HG03575 (cell line): ENCODE data around the gene SAMHD1.
"Not testable (repeated sequence)": the region's sequence is repeated elsewhere in the genome, so short reads cannot be mapped to it uniquely, and the experiment has no call there.

ENCODE experiments used
- ATAC-seq: cut with Tn5 transposase; IDR thresholded peaks from one replicate; pipeline ENCODE4 v1.9.1; 2021; ENCODE audit not compliant: unreplicated experiment, insufficient number of reproducible peaks, low FRiP score; ENCODE audit errors: extremely low read depth

Gene SAMHD1

GRCh38 chr20:36881888-36882287 lies 69.6 kb downstream of the SAMHD1 start:
- no peak for ATAC-seq

DNA sequence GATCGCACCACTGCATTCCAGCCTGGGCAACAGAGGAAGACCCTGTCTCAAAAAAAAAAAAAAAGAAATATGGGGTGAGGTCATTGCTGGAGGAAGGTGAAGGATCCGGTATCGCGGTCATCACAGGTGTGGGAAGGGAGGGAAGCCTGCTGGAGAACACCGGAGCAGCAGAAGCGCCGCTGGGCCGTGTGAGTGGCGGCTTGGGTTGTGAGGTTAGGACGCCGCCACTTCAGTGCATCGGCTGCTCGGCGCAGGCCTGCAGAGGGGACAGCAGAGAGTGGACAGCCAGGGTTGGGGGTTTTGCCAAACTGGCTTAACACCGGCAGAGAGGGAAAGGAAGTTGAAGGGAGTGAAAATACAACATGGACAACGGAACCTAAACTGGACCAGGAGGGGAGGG lies 70.2 kb downstream of the SAMHD1 start:
- no peak for ATAC-seq

GRCh38 chr20:36880741-36881250 lies 70.7 kb downstream of the SAMHD1 start:
- ATAC-seq: no peak

GRCh38 chr20:36878941-36879340 lies 72.6 kb downstream of the SAMHD1 start:
- ATAC-seq: no peak

DNA sequence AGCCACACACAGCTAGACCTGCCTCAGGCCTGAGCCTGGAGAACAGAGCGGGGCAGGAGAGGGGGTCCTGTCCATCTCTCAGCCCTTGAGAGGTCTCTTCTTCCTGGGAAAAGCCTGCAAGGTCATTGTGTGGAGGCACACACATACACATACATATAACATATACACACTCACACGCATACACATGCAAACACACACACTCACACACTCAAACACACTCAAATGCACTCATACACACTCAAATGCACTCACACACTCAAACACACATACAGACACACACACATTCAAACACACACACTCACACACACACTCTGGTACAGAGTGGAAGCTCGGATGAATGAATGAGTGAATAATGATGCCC lies 75.1 kb downstream of the SAMHD1 start:
- ATAC-seq: no peak

- no peak for ATAC-seq
Measured at GRCh38 chr20:36875702-36876472, 75.6 kb downstream of the SAMHD1 start, which contains the start of gene TLDC2. Gene TLDC2, plus strand, starts transcription at chr20:36876138. Its CDS starts 37 bp downstream, at chr20:36876175.

- ATAC-seq: not testable (repeated sequence)
Measured at GRCh38 chr20:36875093-36875492, 76.4 kb downstream of the SAMHD1 start.

DNA sequence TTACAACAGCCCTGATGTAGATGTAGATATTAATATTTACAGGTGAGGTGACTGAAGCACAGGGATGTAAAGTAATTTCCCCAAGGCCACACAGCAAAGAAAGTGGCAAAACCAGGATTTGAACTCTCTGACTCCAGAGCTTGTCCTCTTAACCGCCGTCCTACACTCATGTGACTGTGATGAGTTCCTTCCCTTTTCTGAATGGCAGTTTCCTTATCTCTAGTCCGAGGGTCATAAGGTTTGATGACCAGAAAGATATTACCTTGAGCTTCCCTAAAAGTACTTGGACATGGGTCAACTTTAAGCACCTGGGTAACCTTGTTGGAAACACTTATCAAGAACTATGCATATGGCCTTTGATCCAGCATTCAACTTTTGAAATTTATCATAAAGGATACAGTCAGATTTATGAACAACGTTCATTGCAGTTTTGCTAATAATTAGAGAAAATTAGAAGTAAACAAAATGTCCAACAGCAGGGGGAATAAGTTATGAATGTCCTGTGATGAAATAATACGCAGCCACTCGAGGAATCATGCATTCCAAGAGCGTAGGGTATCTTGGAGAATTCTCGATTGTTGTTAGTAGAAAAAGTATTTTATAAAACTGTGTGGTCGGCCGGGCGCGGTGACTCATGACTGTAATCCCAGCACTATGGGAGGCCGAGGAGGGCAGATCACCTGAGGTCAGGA lies 77.9 kb downstream of the SAMHD1 start:
- ATAC-seq: no peak

GRCh38 chr20:36872852-36873251 lies 78.7 kb downstream of the SAMHD1 start:
- ATAC-seq: no peak

DNA sequence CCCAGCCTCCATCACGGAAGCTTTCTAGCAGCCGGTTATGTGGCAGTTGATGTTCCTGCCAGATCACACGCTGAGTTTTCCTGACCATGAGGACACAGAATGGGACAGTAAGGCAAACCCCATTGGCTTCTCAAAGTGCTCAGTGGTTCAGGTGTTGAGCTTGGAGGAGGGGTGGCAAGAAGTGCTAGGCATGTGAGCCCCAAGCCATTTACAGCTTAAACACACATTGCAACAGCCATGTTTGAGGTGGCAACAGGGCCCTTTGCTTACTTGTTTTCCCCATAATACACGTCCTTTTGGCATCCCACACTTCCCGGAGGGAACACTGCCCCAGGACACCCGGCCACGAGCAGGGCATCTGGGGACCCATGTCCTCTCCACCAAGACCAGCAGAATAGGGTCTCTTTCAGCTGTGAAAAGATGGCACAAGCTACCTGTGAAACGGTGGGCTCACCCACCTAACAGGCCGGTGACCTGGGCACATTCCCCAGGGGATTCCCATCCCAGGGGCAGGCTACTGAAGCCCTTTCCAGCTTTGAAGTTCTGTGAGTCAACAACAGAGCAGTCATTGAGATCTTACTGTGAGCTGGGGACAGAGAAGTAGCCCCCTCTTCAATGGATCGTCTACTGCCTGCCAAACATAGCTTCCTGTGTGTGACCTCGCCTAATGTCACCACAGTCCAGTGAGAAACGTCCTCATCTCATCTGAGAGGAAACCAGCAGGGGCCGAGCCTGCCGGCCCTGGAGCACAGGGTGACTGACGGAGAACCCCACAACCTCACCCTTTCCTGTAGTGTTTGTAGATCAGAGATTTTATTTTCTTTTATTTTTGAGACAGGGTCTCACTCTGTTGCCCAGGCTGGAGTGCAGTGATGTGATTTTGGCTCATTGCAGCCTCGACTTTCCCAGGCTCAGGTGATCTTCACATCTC lies 79.6 kb downstream of the SAMHD1 start:
- ATAC-seq: no peak

GRCh38 chr20:36866681-36867495 lies 84.6 kb downstream of the SAMHD1 start:
- ATAC-seq: no peak

DNA sequence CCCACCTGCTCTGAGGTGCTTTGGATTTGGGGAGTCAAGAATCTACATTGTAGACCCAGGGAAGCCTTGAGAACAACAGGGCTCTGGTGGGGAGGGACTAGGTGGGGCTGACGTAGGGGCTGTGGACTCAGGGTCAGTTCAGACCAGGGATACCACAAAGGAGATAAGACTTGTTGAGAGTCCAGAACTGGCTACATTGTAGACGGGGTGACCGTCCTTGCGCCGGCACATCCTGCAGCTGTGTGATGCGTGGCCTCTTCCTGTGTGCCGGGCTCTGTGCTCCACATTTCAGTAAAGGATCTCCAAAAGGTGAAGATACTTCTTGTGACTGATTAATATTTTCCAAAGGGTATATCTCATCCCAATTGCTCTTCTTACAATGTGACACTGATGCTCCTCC lies 85.3 kb downstream of the SAMHD1 start:
- no peak for ATAC-seq

DNA sequence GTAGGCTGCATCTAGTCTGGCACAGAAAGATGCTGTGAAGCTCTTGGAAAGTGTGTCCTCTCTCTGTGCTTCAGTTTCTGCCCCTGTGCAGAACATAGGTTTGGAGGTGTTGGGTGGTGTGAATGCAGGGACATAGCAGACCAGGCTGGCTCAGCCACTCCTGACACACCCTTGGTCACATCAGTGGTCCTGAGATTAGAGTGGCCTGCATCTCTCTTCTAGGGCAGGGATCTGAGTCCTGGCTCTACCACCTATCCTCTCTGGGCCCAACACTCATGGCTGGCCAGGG lies 85.7 kb downstream of the SAMHD1 start:
- no peak for ATAC-seq

DNA sequence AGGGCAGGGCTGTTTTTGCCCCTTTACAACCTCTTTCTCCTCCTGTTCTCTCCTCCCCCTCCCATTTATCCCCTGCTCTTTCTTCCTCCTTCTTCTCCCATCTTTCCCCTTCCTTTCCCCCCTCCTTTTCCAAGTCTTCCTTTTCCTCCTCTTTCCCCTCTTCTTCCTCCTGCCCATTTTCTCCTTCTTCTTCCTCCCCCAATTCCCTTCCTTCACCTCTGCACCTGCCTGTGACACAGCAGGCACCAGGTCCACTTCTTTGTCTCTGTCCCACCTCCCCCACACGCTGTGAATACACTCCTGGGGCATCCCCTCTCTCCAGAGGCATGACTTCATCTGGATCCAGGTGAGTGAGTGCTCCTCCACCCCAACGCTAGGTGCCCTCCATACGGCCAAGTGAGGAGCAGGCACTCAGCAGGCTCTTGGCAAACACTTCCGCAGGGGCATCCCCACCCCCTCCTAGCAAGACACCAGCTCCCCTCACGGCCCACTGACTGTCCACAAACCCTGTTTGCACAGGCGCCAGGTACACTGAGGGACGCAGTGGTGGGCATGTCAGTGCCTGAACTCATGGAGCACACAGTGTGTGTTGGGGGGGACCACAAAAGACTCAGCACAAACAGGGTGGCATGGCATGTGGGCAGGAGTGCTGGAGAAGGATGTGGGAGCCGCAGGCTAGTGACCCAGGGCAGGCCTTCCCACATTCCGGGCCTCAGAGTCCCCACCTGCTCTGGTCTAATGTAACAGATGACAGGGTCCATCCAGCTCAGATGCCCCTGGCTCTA lies 86.2 kb downstream of the SAMHD1 start:
- no peak for ATAC-seq

- ATAC-seq: no peak
Measured at GRCh38 chr20:36862857-36863668, 88.4 kb downstream of the SAMHD1 start.

- no peak for ATAC-seq
Measured at GRCh38 chr20:36861875-36862801, 89.4 kb downstream of the SAMHD1 start.

DNA sequence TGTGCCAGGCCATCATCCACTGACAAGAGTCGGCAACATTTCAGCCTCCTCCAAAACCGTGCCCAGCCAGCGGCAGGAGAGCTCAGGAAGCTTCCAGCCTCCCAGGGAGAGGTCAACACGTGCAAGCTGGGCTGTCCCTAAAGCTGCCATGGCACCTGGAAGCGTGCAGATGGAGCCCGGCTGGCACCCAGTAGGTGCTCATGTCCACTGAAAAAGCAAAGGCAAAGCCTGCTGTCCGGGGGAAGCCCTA lies 90.0 kb downstream of the SAMHD1 start:
- no peak for ATAC-seq
